Kidney (tissue), 14 donors: ENCODE data around the gene CACNB3. TPM values are rescaled to one million over a fixed set of nuclear protein-coding genes. Genes with fewer than 3 reads are reported as not detected.

Source experiments
- DNase-seq, 5 donors: peaks; one replicate each; pipeline ENCODE4 v3.0.0-alpha.2; 2013 to 2020
- FAIRE-seq: peaks from 2 replicates; lab custom pipeline; 2012; peaks lifted over from hg19 to GRCh38; lab: Jason Lieb, UNC
- H3K27ac ChIP-seq, 2 donors: one replicate each; pipeline ENCODE4 v1.7.0; 2013; ENCODE audit warnings: low read depth in 2 of 2, low read length in 2 of 2, inconsistent platforms in 1 of 2
- H3K27me3 ChIP-seq: one replicate; pipeline ENCODE4 v1.7.1; 2013; ENCODE audit warnings: low read length, inconsistent platforms; ENCODE audit not compliant: control insufficient read depth, insufficient read depth
- H3K36me3 ChIP-seq, 3 donors: one replicate each; pipeline versions ENCODE4 v1.7.0 to v1.7.1; 2013; ENCODE audit warnings: low read length in 3 of 3, control low read depth in 1 of 3, inconsistent platforms in 1 of 3; ENCODE audit not compliant: insufficient read depth in 3 of 3, control insufficient read depth in 2 of 3
- H3K4me1 ChIP-seq, 3 donors: one replicate each; pipeline versions ENCODE4 v1.7.0 to v1.7.1; 2013; ENCODE audit warnings: low read length in 3 of 3, inconsistent platforms in 1 of 3, low read depth in 1 of 3; ENCODE audit not compliant: control insufficient read depth in 2 of 3, insufficient read depth in 2 of 3
- H3K4me3 ChIP-seq, 3 donors: one replicate each; pipeline versions ENCODE4 v1.7.0 to v1.8.1; 2013; ENCODE audit warnings: low read length in 3 of 3, control low read depth in 1 of 3, inconsistent platforms in 1 of 3
- H3K9ac ChIP-seq, 3 donors: one replicate each; pipeline versions ENCODE4 v1.7.0 to v1.7.1; 2013; ENCODE audit warnings: low read length in 3 of 3, control low read depth in 1 of 3, inconsistent platforms in 1 of 3
- H3K9me3 ChIP-seq, 3 donors: one replicate each; pipeline versions ENCODE4 v1.7.0 to v1.7.1; 2013; ENCODE audit warnings: low read length in 3 of 3, control low read depth in 1 of 3, inconsistent platforms in 1 of 3; ENCODE audit not compliant: control insufficient read depth in 2 of 3, insufficient read depth in 1 of 3
- CTCF ChIP-seq: IDR thresholded peaks from 3 replicates; pipeline ENCODE4 v1.5.1; 2012; ENCODE audit warnings: mild to moderate bottlenecking, moderate library complexity, borderline replicate concordance; ENCODE audit not compliant: insufficient read depth; ENCODE audit errors: extremely low read depth
- intact Hi-C: fragments of 100-400 bp; cut with DNase I; formaldehyde crosslinking; loops from one replicate; pipeline ENCODE4 v1.11.1; 2022
- polyA plus RNA-seq: library from polyadenylated mRNA; stranded (reverse); fragments of 350-450 nt; fragmentation: Illumina TruSeq; extraction: RNeasy Lipid Tissue Mini Kit (QIAGEN cat#74804); gene quantifications from one replicate; pipeline ENCODE4 v1.2.3, GENCODE V29; 2014; ENCODE audit warnings: low read depth, low replicate concordance; ENCODE audit not compliant: insufficient read depth
- total RNA-seq: library from RNA; stranded (reverse); fragmentation: NEBNext Ultra II Directional; extraction: Animal tissue kit (Norgen Biotek cat#: 25700); gene quantifications from one replicate; pipeline ENCODE4 v1.2.1, GENCODE V29; 2021
- donor health status: control.
- donor health status: control.
- donor health status: control.
- donor health status: control.
- donor health status: control.
- donor health status: DM: yes; HTN: yes; CAD: no.
- donor health status: Normal renal cell carcinoma (clear cell type).

Gene CACNB3
- total and polyA plus RNA-seq, 2 donors from 2014 or later = 17.9 to 19.6 TPM

- TF ChIP-seq CTCF = peak; percentile 98
- Histone ChIP-seq H3K9me3 (no peaks in the 10 kb centered on the region), H3K27me3 (no peaks in the 10 kb centered on the region), H3K9ac (peak overlapping the region; percentile 66 to 84 (median 76)), H3K4me1 (peaks cover 0 to 29% (median 5%) of the 10 kb centered on the region in 3 donors), H3K27ac (peak overlapping the region; percentile 81 to 91), H3K36me3 (no peaks in the 10 kb centered on the region), H3K4me3 (peak overlapping the region; percentile 79 to 82 (median 81))
- peak; percentile 84 to 93 (median 91) for DNase-seq
- no peak for FAIRE-seq
- intact Hi-C loops = no loop called here
These were observed 3.8 kb upstream of the CACNB3 start for GRCh38 chr12:48814262-48815125.

GRCh38 chr12:48815126-48816110, 2.9 kb upstream of the CACNB3 start:
- FAIRE-seq = no peak
- no peak for TF ChIP-seq CTCF
- peak; percentile 89 to 95 (median 93) for DNase-seq
- H3K9ac ChIP-seq = peak overlapping the region; percentile 66 to 84 (median 76)
- H3K36me3 ChIP-seq = no peaks in the 10 kb centered on the region
- peak overlapping the region; percentile 79 to 82 (median 81) for H3K4me3 ChIP-seq
- H3K27ac ChIP-seq = peak overlapping the region; percentile 81 to 91
- no peaks in the 10 kb centered on the region for H3K27me3 ChIP-seq
- intact Hi-C loops = no loop called here
- H3K9me3 ChIP-seq = no peaks in the 10 kb centered on the region
- H3K4me1 ChIP-seq = peaks cover 0 to 29% (median 5%) of the 10 kb centered on the region in 3 donors

GRCh38 chr12:48816143-48816854, 2.0 kb upstream of the CACNB3 start:
- Histone ChIP-seq H3K9ac (peak overlapping the region in 1 of 3 donors; percentile 31), H3K27ac (no peak overlapping the region), H3K36me3 (no peaks in the 10 kb centered on the region), H3K9me3 (no peaks in the 10 kb centered on the region), H3K4me3 (peak overlapping the region in 2 of 3 donors; percentile 11 to 81), H3K27me3 (no peaks in the 10 kb centered on the region), H3K4me1 (peaks cover 0 to 25% (median 2%) of the 10 kb centered on the region in 3 donors)
- TF ChIP-seq CTCF = no peak
- intact Hi-C loops = no loop called here
- DNase-seq (peak in 2 of 5 donors; percentile 34 to 60), FAIRE-seq (no peak)
